B cell (primary cell): ENCODE data around the gene PRSS53. TPM values are rescaled to one million over a fixed set of nuclear protein-coding genes. Genes with fewer than 3 reads are reported as not detected.

Experiments
- ATAC-seq: fragments of 200-7000 bp; cut with Tn5 transposase; one replicate; pipeline ENCODE4 v1.10.0; 2021; ENCODE audit warnings: low read depth, mild to moderate bottlenecking, moderate number of reproducible peaks, moderate library complexity
- CTCF ChIA-PET: fragments of 350-600 bp; sonication (Branson Sonifier 250); formaldehyde crosslinking; loops from one replicate; lab custom pipeline; 2021; ENCODE audit warnings: antibody characterized with exemption, inconsistent platforms; lab: Charles Lee
- POLR2A ChIA-PET: fragments of 350-600 bp; sonication (Branson Sonifier 250); formaldehyde crosslinking; loops from one replicate; lab custom pipeline; 2021; ENCODE audit warnings: antibody characterized with exemption; lab: Charles Lee
- DNase-seq: peaks from one replicate; pipeline ENCODE4 v3.0.0; 2013
- H2AFZ ChIP-seq: 2 replicates; pipeline ENCODE4 v1.6.1; 2012; ENCODE audit warnings: mild to moderate bottlenecking, low read depth, low read length; ENCODE audit not compliant: insufficient read depth, poor library complexity, severe bottlenecking
- H3K27ac ChIP-seq, 2 donors: 1 replicate in 1 of 2; 2 replicates in 1 of 2; pipeline ENCODE4 v1.5.1; 2012 to 2013; ENCODE audit warnings: low read length in 2 of 2, mild to moderate bottlenecking in 2 of 2, moderate library complexity in 1 of 2
- H3K27me3 ChIP-seq, 4 experiments: fragments of 200-600 bp in 1 of 4; sonication (generic) in 1 of 4; replicated peaks in 1 of 4; 1 replicate in 2 of 4; 2 replicates in 2 of 4; pipeline versions ENCODE4 v1.6.1 to v1.7.0; 2013 to 2016; ENCODE audit warnings: low read length in 3 of 4, mild to moderate bottlenecking in 2 of 4, mixed read lengths in 1 of 4, moderate library complexity in 1 of 4; ENCODE audit not compliant: insufficient read depth in 4 of 4, control insufficient read depth in 3 of 4; ENCODE audit errors: control extremely low read depth in 1 of 4
- H3K36me3 ChIP-seq, 2 experiments: replicated peaks in 1 of 2; 1 replicate in 1 of 2; 2 replicates in 1 of 2; pipeline versions ENCODE4 v1.6.1 to v1.7.1; 2013; ENCODE audit warnings: low read length in 1 of 2; ENCODE audit not compliant: insufficient read depth in 2 of 2, control insufficient read depth in 1 of 2; ENCODE audit errors: control extremely low read depth in 1 of 2, extremely low read depth in 1 of 2
- H3K4me1 ChIP-seq, 2 donors: fragments of 200-600 bp in 1 of 2; sonication (generic) in 1 of 2; 1 replicate in 1 of 2; 2 replicates in 1 of 2; pipeline versions ENCODE4 v1.5.1 to v1.6.1; 2013 to 2017; ENCODE audit warnings: low read length in 2 of 2; ENCODE audit not compliant: control insufficient read depth in 2 of 2, insufficient read depth in 2 of 2
- H3K4me2 ChIP-seq: replicated peaks from 2 replicates; pipeline ENCODE3; 2012; ENCODE audit warnings: mild to moderate bottlenecking, low read depth, low read length; ENCODE audit not compliant: poor library complexity, severe bottlenecking
- H3K4me3 ChIP-seq, 5 experiments: fragments of 200-600 bp in 1 of 5; sonication (generic) in 1 of 5; 1 replicate in 3 of 5; 2 replicates in 2 of 5; pipeline versions ENCODE4 v1.5.1 to v1.7.0; 2011 to 2016; ENCODE audit warnings: low read length in 4 of 5, mild to moderate bottlenecking in 4 of 5, low read depth in 2 of 5, control low read depth in 1 of 5, moderate library complexity in 1 of 5; ENCODE audit not compliant: insufficient read depth in 1 of 5; ENCODE audit errors: control extremely low read depth in 1 of 5, extremely low read depth in 1 of 5
- H3K79me2 ChIP-seq: fragments of 200-600 bp; sonication (generic); one replicate; pipeline ENCODE4 v1.6.0; 2016; ENCODE audit warnings: low read length; ENCODE audit not compliant: control insufficient read depth, insufficient read depth
- H3K9ac ChIP-seq: fragments of 200-600 bp; sonication (generic); 2 replicates; pipeline ENCODE4 v1.6.1; 2017; ENCODE audit warnings: mild to moderate bottlenecking, low read length, moderate library complexity
- H3K9me3 ChIP-seq, 3 donors: one replicate each; pipeline versions ENCODE4 v1.6.1 to v1.7.1; 2013; ENCODE audit warnings: low read length in 2 of 3; ENCODE audit not compliant: control insufficient read depth in 2 of 3, insufficient read depth in 1 of 3; ENCODE audit errors: control extremely low read depth in 1 of 3
- H4K20me1 ChIP-seq: 2 replicates; pipeline ENCODE4 v1.6.0; 2012; ENCODE audit warnings: mild to moderate bottlenecking, low read length; ENCODE audit not compliant: insufficient read depth, control insufficient read depth, poor library complexity, severe bottlenecking
- H3K27ac Mint-ChIP-seq: one replicate; pipeline ENCODE4 v1.8.0; 2021; ENCODE audit warnings: mixed read lengths
- H3K27me3 Mint-ChIP-seq: one replicate; pipeline ENCODE4 v1.8.0; 2021; ENCODE audit warnings: mixed read lengths
- H3K4me1 Mint-ChIP-seq: one replicate; pipeline ENCODE4 v1.8.0; 2021; ENCODE audit warnings: mixed read lengths
- H3K4me3 Mint-ChIP-seq: one replicate; pipeline ENCODE4 v1.8.0; 2021; ENCODE audit warnings: mixed read lengths
- H3K9me3 Mint-ChIP-seq: one replicate; pipeline ENCODE4 v1.8.0; 2022; ENCODE audit warnings: mixed read lengths; ENCODE audit not compliant: insufficient read depth
- EZH2 ChIP-seq: IDR thresholded peaks from 2 replicates; pipeline ENCODE4 v1.6.1; 2012; ENCODE audit warnings: borderline replicate concordance, low read depth, mild to moderate bottlenecking, moderate library complexity, low read length; ENCODE audit not compliant: insufficient read depth, poor library complexity, severe bottlenecking
- WGBS: methylation state at CpG from one replicate; pipeline ENCODE4 v1.1.5; 2013; ENCODE audit warnings: missing lambda C conversion rate; ENCODE audit not compliant: insufficient coverage; 5-methylcytosine and 5-hydroxymethylcytosine counted together
- intact Hi-C: fragments of 100-400 bp; cut with micrococcal nuclease; formaldehyde crosslinking; loops from one replicate; pipeline ENCODE4 v1.10.0; 2022
- polyA plus RNA-seq: library from polyadenylated mRNA; depleted of rRNA; stranded (reverse); fragments of >200 nt; gene quantifications from 2 replicates; pipeline ENCODE4 v1.2.3, GENCODE V29; 2012
- total RNA-seq, 2 donors: library from RNA; stranded (reverse); fragments of 120-200 nt in 1 of 2; gene quantifications; 1 replicate in 1 of 2; 2 replicates in 1 of 2; pipeline versions ENCODE4 v1.2.3 to v1.2.4, GENCODE V29; 2013 to 2022
- TF ChIP-seq, protein P1 (sequence below): fragments of 200-600 bp; IDR thresholded peaks from one replicate; pipeline ENCODE4 v1.8.0; 2022; ENCODE audit warnings: antibody characterized with exemption, mild to moderate bottlenecking

Gene PRSS53
- total and polyA plus RNA-seq, 2 donors (not counting 1 experiment from before 2014, with no cell fraction given), result 10.1 to 10.8 TPM

DNA sequence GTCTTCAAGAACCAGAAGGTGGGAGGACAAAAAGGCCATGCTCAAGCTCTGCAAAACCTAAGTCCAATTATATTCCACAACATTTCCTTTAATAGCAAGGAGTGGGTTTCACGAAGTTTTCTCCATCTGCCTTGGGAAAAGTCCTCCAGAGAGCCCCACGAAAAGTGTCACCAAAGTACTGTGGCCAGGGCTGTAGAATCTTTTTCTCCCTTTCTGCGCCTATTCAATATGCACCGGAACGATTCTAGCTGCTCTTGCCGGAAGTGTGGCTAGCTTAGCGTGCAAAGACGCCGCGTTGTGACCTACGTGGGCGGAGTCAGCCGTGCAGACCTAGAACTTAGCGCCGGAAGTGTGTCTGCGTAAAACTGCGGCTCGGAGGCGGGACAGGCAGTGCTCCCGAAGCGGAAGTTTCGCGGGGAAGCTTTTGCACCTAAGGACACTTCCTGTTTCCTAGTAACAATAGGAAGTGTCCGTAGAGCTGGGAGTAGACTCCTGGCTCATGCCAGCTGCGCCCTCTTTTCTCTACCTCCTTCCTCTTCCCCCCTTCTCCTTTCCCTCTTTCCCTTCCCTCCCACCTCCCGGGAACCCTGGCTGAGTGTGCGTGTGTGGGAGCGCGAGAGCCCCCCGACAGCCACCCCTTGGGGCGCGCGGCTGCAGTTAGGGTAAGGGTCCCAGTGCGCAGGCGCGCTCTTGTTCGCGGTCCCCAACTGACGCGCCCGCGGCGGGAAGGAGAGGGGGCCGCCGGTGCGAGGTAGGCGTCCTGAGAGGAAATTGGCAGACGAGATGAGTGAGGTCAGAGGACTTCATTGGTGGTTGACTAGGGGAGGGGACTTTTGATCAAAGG is 14.6 kb downstream of the PRSS53 start, which contains the start of the genes ZNF646 and ZNF668:
Gene ZNF646 (plus strand): TSS at position 453 of the 844 bp plus-strand sequence. CDS start 1,903 bp downstream, outside the sequence.
Gene ZNF668 (minus strand): TSS at position 271 of the 844 bp plus-strand sequence. CDS start 9,781 bp downstream, outside the sequence.
- 0% methylated on average over 41 of the region's 48 CpGs for WGBS
- Histone ChIP-seq H3K9ac (peak within 1 kb of the TSS; percentile 89), H3K4me3 (peak within 1 kb of the TSS; percentile 73 to 99 (median 91)), H3K27me3 (no peaks in the 10 kb centered on the region), H4K20me1 (peaks cover 26% of the 10 kb centered on the region), H3K36me3 (peaks cover 0 to 25% of the 10 kb centered on the region in 2 experiments), H3K27ac (peak within 1 kb of the TSS; percentile 78 to 89), H2AFZ (peak within 1 kb of the TSS; percentile 94), H3K9me3 (peaks cover 0 to 3% (median 0%) of the 10 kb centered on the region in 3 donors), H3K4me1 (peaks cover 20 to 25% of the 10 kb centered on the region in 2 donors), H3K4me2 (peak within 1 kb of the TSS; percentile 78), H3K79me2 (peaks cover 56% of the 10 kb centered on the region)
- DNase-seq, result peak; percentile 99
- POLR2A ChIA-PET, result interaction anchor here (0.8 to 2.4 kb wide), 12 partner anchors 10 to 800 kb away, joined by 3 to 28 read pairs (median 6); partner anchors contain the start of genes ARMC5, FUS, KAT8 and SETD1A
- H3K4me1 Mint-ChIP-seq, result peaks cover 36% of the 10 kb centered on the region
- no peaks in the 10 kb centered on the region for H3K9me3 Mint-ChIP-seq
- intact Hi-C loops, result loop anchor here (1.0 to 5.0 kb wide), 10 partner anchors 20 to 1112 kb away; partner anchors contain the start of genes ARMC5, BCKDK, FBXL19 and KAT8
- TF ChIP-seq, protein P1, sequence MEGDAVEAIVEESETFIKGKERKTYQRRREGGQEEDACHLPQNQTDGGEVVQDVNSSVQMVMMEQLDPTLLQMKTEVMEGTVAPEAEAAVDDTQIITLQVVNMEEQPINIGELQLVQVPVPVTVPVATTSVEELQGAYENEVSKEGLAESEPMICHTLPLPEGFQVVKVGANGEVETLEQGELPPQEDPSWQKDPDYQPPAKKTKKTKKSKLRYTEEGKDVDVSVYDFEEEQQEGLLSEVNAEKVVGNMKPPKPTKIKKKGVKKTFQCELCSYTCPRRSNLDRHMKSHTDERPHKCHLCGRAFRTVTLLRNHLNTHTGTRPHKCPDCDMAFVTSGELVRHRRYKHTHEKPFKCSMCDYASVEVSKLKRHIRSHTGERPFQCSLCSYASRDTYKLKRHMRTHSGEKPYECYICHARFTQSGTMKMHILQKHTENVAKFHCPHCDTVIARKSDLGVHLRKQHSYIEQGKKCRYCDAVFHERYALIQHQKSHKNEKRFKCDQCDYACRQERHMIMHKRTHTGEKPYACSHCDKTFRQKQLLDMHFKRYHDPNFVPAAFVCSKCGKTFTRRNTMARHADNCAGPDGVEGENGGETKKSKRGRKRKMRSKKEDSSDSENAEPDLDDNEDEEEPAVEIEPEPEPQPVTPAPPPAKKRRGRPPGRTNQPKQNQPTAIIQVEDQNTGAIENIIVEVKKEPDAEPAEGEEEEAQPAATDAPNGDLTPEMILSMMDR, result no peak
- no peak for TF ChIP-seq EZH2
- ATAC-seq, result peak; percentile 86
- no peaks in the 10 kb centered on the region for H3K27me3 Mint-ChIP-seq
- CTCF ChIA-PET, result interaction anchor here (0.8 to 2.1 kb wide), 11 partner anchors 18 to 308 kb away, joined by 3 to 18 read pairs (median 4); partner anchors contain the start of genes HSD3B7, KAT8 and STX4
- H3K27ac Mint-ChIP-seq, result peak within 1 kb of the TSS; percentile 96
- H3K4me3 Mint-ChIP-seq, result peak within 1 kb of the TSS; percentile 95
